Tibial artery (tissue), 4 donors: ENCODE measurements around the gene ZBTB1.

Experiments used
- DNase-seq, 2 donors: peaks; one replicate each; pipeline ENCODE4 v3.0.0-alpha.2; 2019
- H3K27ac ChIP-seq, 2 donors: fragments of 200-600 bp; sonication (generic) in 1 of 2; 1 replicate in 1 of 2; 2 replicates in 1 of 2; pipeline ENCODE4 v1.5.1; 2018 to 2019; ENCODE audit warnings: mild to moderate bottlenecking in 1 of 2
- H3K27me3 ChIP-seq, 2 donors: fragments of 200-600 bp; sonication (generic) in 1 of 2; one replicate each; pipeline versions ENCODE4 v1.5.1 to v1.6.0; 2016 to 2019
- H3K36me3 ChIP-seq, 3 donors: fragments of 200-600 bp; sonication (generic) in 2 of 3; one replicate each; pipeline ENCODE4 v1.5.1; 2016 to 2019; ENCODE audit warnings: mild to moderate bottlenecking in 2 of 3
- H3K4me1 ChIP-seq, 4 donors: fragments of 200-600 bp; sonication (generic) in 2 of 4; 1 replicate in 3 of 4; 2 replicates in 1 of 4; pipeline ENCODE4 v1.5.1; 2016 to 2019
- H3K4me3 ChIP-seq, 2 donors: fragments of 200-600 bp; sonication (generic) in 1 of 2; 1 replicate in 1 of 2; 2 replicates in 1 of 2; pipeline ENCODE4 v1.5.1; 2018 to 2019; ENCODE audit warnings: mild to moderate bottlenecking in 2 of 2
- H3K9me3 ChIP-seq, 3 donors: fragments of 200-600 bp; sonication (generic) in 1 of 3; one replicate each; pipeline ENCODE4 v1.5.1; 2016 to 2019
- intact Hi-C: fragments of 100-400 bp; cut with DNase I; formaldehyde crosslinking; loops from one replicate; pipeline ENCODE4 v1.15.0; 2023; ENCODE audit warnings: low total_unique reads
- TF ChIP-seq, protein P1 (sequence below), 2 experiments: fragments of 200-600 bp in 1 of 2; fragments of 450-650 bp in 1 of 2; IDR thresholded peaks; one replicate each; pipeline ENCODE4 v1.5.1; 2017 to 2019; ENCODE audit warnings: antibody characterized with exemption in 2 of 2, mild to moderate bottlenecking in 1 of 2, moderate library complexity in 1 of 2

The ZBTB1 gene

DNA sequence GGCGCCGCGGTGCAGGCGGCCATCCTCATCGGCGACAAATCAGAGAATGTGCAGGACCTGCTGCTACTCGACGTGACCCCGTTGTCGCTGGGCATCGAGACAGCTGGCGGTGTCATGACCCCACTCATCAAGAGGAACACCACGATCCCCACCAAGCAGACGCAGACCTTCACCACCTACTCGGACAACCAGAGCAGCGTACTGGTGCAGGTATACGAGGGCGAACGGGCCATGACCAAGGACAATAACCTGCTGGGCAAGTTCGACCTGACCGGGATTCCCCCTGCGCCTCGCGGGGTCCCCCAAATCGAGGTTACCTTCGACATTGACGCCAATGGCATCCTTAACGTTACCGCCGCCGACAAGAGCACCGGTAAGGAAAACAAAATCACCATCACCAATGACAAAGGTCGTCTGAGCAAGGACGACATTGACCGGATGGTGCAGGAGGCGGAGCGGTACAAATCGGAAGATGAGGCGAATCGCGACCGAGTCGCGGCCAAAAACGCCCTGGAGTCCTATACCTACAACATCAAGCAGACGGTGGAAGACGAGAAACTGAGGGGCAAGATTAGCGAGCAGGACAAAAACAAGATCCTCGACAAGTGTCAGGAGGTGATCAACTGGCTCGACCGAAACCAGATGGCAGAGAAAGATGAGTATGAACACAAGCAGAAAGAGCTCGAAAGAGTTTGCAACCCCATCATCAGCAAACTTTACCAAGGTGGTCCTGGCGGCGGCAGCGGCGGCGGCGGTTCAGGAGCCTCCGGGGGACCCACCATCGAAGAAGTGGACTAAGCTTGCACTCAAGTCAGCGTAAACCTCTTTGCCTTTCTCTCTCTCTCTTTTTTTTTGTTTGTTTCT lies 37.6 kb downstream of the ZBTB1 start:
- no peaks in the 10 kb centered on the region for H3K27me3 ChIP-seq
- H3K27ac ChIP-seq: peak overlapping the region in 1 of 2 donors; percentile 68
- intact Hi-C loops: loop anchor here (2.0 to 10.0 kb wide), 3 partner anchors 39 to 223 kb away; partner anchors contain the start of gene ZBTB25
- DNase-seq: no peak
- H3K36me3 ChIP-seq: no peaks in the 10 kb centered on the region
- H3K9me3 ChIP-seq: no peaks in the 10 kb centered on the region
- H3K4me3 ChIP-seq: peak overlapping the region; percentile 61 to 64
- H3K4me1 ChIP-seq: peaks cover 0 to 33% (median 15%) of the 10 kb centered on the region in 4 donors
- TF ChIP-seq, protein P1, sequence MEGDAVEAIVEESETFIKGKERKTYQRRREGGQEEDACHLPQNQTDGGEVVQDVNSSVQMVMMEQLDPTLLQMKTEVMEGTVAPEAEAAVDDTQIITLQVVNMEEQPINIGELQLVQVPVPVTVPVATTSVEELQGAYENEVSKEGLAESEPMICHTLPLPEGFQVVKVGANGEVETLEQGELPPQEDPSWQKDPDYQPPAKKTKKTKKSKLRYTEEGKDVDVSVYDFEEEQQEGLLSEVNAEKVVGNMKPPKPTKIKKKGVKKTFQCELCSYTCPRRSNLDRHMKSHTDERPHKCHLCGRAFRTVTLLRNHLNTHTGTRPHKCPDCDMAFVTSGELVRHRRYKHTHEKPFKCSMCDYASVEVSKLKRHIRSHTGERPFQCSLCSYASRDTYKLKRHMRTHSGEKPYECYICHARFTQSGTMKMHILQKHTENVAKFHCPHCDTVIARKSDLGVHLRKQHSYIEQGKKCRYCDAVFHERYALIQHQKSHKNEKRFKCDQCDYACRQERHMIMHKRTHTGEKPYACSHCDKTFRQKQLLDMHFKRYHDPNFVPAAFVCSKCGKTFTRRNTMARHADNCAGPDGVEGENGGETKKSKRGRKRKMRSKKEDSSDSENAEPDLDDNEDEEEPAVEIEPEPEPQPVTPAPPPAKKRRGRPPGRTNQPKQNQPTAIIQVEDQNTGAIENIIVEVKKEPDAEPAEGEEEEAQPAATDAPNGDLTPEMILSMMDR (IDR thresholded peaks at IDR 0.05): no peak

DNA sequence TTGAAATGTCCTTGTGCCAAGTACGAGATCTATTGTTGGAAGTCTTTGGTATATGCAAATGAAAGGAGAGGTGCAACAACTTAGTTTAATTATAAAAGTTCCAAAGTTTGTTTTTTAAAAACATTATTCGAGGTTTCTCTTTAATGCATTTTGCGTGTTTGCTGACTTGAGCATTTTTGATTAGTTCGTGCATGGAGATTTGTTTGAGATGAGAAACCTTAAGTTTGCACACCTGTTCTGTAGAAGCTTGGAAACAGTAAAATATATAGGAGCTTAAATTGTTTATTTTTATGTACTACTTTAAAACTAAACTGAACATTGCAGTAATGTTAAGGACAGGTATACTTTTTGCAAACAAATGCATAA lies 38.2 kb downstream of the ZBTB1 start:
- TF ChIP-seq, protein P1 (IDR thresholded peaks at IDR 0.05): no peak

DNA sequence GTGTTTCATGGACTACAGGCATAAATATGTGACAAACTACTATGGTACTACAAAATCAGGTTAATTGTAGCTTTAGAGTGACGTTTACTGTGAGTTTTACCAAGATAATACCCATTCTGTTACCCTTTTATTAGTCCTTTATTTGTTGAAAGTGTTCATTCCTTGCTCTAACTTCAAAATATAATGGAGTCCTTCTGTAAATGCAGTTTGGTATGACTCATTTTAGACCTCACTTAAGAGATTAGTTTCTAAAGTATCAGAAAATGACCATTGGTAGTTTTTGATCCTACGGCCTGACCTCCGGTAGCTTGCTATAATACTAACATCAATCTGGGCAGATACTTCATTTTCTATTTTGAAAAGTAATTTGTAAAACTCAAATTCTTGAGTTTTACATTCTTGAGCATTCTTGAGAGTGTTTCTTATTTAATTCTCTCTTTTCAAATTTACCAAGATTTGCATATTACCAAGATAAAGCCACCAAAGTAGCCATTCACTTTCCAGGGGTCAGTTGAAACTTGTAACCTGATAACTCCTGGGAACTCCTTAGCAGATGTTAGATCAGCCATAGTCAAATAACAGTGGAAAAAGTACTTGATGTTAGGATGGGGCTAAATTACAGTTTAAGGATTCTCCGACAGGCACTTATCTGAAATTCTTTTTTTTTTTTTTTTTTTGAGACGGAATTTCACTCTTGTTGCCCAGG lies 40.2 kb downstream of the ZBTB1 start:
- Histone ChIP-seq H3K27me3 (no peaks in the 10 kb centered on the region), H3K4me1 (peaks cover 0 to 29% (median 12%) of the 10 kb centered on the region in 4 donors), H3K9me3 (no peaks in the 10 kb centered on the region), H3K4me3 (no peak overlapping the region), H3K36me3 (no peaks in the 10 kb centered on the region), H3K27ac (no peak overlapping the region)
- TF ChIP-seq, protein P1 (IDR thresholded peaks at IDR 0.05): no peak
- no peak for DNase-seq
- intact Hi-C loops: loop anchor here (10.0 kb wide), 1 partner anchor 220 kb away; no protein-coding TSS in a partner anchor

More for the DNA sequence above, 38.2 kb downstream of the ZBTB1 start:
- Histone ChIP-seq H3K27ac (no peak overlapping the region), H3K36me3 (no peaks in the 10 kb centered on the region), H3K27me3 (no peaks in the 10 kb centered on the region), H3K4me3 (peak overlapping the region; percentile 61 to 64), H3K9me3 (no peaks in the 10 kb centered on the region), H3K4me1 (peaks cover 0 to 33% (median 15%) of the 10 kb centered on the region in 4 donors)
- intact Hi-C loops: loop anchor here (10.0 kb wide), 1 partner anchor 222 kb away; no protein-coding TSS in a partner anchor
- no peak for DNase-seq

DNA sequence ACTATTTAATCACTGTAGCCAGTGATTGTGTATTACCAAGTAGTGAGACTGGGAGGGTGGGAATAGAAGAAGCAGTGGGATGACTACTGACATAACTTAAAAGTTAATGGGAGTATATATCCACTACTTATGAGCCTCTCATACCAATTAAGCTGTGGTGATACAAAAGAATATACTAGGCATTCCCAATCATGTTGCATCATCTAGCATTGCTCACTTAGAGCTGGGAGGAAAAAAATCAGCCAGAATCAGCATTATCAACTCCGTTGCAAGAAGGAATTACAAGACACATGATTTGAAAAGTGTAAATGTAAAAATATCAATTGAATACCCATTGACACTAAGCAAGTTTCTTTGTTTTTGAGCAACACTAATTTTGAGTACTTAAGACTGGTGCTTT lies 44.4 kb downstream of the ZBTB1 start:
- Histone ChIP-seq H3K27ac (no peak overlapping the region), H3K4me1 (peaks cover 0 to 10% (median 4%) of the 10 kb centered on the region in 4 donors), H3K4me3 (no peak overlapping the region)

More for the DNA sequence above, 44.4 kb downstream of the ZBTB1 start:
- TF ChIP-seq, protein P1 (IDR thresholded peaks at IDR 0.05): no peak
- DNase-seq: no peak
- no peaks in the 10 kb centered on the region for H3K36me3 ChIP-seq
- intact Hi-C loops: loop anchor here (10.0 kb wide), 1 partner anchor 216 kb away; no protein-coding TSS in a partner anchor
- no peaks in the 10 kb centered on the region for H3K27me3 ChIP-seq
- no peaks in the 10 kb centered on the region for H3K9me3 ChIP-seq
